SK-N-SH (cell line): ENCODE results near the gene ANKDD1A. TPM values are rescaled to one million over a fixed set of nuclear protein-coding genes. Genes with fewer than 3 reads are reported as not detected.

Experiments
- CTCF ChIA-PET: fragments of 300-600, 350-600 bp; formaldehyde crosslinking; extraction: SDS; loops from one replicate; lab custom pipeline; 2021; lab: Yijun Ruan, JAX
- POLR2A ChIA-PET: fragments of 350-600 bp; sonication (Branson Sonifier 250); formaldehyde crosslinking; extraction: SDS; loops from one replicate; lab custom pipeline; 2020; ENCODE audit warnings: antibody characterized with exemption, inconsistent platforms; lab: Yijun Ruan, JAX
- DNase-seq: peaks from one replicate; pipeline ENCODE4 v3.0.0; 2012
- H2AFZ ChIP-seq: fragments of 200-600 bp; sonication (generic); 2 replicates; pipeline ENCODE4 v1.8.1; 2016; ENCODE audit warnings: antibody characterized with exemption, mild to moderate bottlenecking, low read depth
- H3F3A ChIP-seq: fragments of 200-600 bp; sonication (generic); replicated peaks from 2 replicates; pipeline ENCODE3; 2016; ENCODE audit warnings: antibody characterized with exemption, mild to moderate bottlenecking; ENCODE audit not compliant: insufficient read depth
- H3K27ac ChIP-seq, 2 experiments: fragments of 200-500 bp in 1 of 2; fragments of 200-600 bp in 1 of 2; sonication (Bioruptor generic) in 1 of 2; sonication (generic), shearing (Covaris generic) in 1 of 2; 2 replicates each; pipeline versions ENCODE4 v1.5.1 to v1.6.1; 2014 to 2016; ENCODE audit warnings: low read depth in 2 of 2, inconsistent platforms in 1 of 2, low read length in 1 of 2, mild to moderate bottlenecking in 1 of 2, mixed read lengths in 1 of 2
- H3K27me3 ChIP-seq: fragments of 200-600 bp; sonication (generic), shearing (Covaris generic); 2 replicates; pipeline ENCODE4 v1.6.1; 2016; ENCODE audit warnings: mixed run types; ENCODE audit not compliant: insufficient read depth
- H3K36me3 ChIP-seq, 2 experiments: fragments of 200-500 bp in 1 of 2; fragments of 200-600 bp in 1 of 2; sonication (Bioruptor generic) in 1 of 2; sonication (generic) in 1 of 2; replicated peaks in 1 of 2; 2 replicates each; pipeline versions ENCODE3 to v1.5.1; 2014 to 2016; ENCODE audit warnings: low read length in 1 of 2, mild to moderate bottlenecking in 1 of 2; ENCODE audit not compliant: insufficient read depth in 2 of 2, control insufficient read depth in 1 of 2
- H3K4me1 ChIP-seq, 2 experiments: fragments of 200-500 bp in 1 of 2; fragments of 200-600 bp in 1 of 2; sonication (Bioruptor generic) in 1 of 2; sonication (generic), shearing (Covaris generic) in 1 of 2; 2 replicates each; pipeline versions ENCODE4 v1.5.1 to v1.6.1; 2014 to 2016; ENCODE audit warnings: low read depth in 1 of 2, low read length in 1 of 2, mixed run types in 1 of 2; ENCODE audit not compliant: insufficient read depth in 2 of 2, control insufficient read depth in 1 of 2
- H3K4me2 ChIP-seq: fragments of 200-600 bp; sonication (generic), shearing (Covaris generic); 2 replicates; pipeline ENCODE4 v1.6.1; 2017; ENCODE audit warnings: mixed run types
- H3K4me3 ChIP-seq, 2 experiments: fragments of 200-500 bp in 1 of 2; fragments of 200-600 bp in 1 of 2; sonication (Bioruptor generic) in 1 of 2; sonication (generic), shearing (Covaris generic) in 1 of 2; 2 replicates each; pipeline versions ENCODE4 v1.5.1 to v1.8.1; 2014 to 2016; ENCODE audit warnings: low read depth in 2 of 2, inconsistent platforms in 1 of 2, low read length in 1 of 2, mild to moderate bottlenecking in 1 of 2, mixed read lengths in 1 of 2, moderate library complexity in 1 of 2
- H3K79me2 ChIP-seq: fragments of 200-600 bp; sonication (generic); 2 replicates; pipeline ENCODE4 v1.8.1; 2017; ENCODE audit warnings: mild to moderate bottlenecking; ENCODE audit not compliant: insufficient read depth
- H3K9ac ChIP-seq: fragments of 200-600 bp; sonication (generic); 2 replicates; pipeline ENCODE4 v1.6.1; 2017; ENCODE audit warnings: mixed run types
- H3K9me2 ChIP-seq: fragments of 200-600 bp; sonication (generic); 2 replicates; pipeline ENCODE4 v1.6.1; 2017; ENCODE audit warnings: mixed run types
- H3K9me3 ChIP-seq: fragments of 200-600 bp; sonication (generic); 2 replicates; pipeline ENCODE4 v1.6.1; 2017; ENCODE audit warnings: mixed run types, mild to moderate bottlenecking, moderate library complexity
- H4K20me1 ChIP-seq: fragments of 200-600 bp; sonication (generic); 2 replicates; pipeline ENCODE4 v1.6.1; 2017; ENCODE audit warnings: mild to moderate bottlenecking, mixed run types; ENCODE audit not compliant: insufficient read depth
- CHD2 ChIP-seq: fragments of 150-350 bp; IDR thresholded peaks from 2 replicates; pipeline ENCODE4 v1.6.1; 2018; ENCODE audit warnings: low read length; ENCODE audit not compliant: partially characterized antibody
- ELF1 ChIP-seq: IDR thresholded peaks from 2 replicates; pipeline ENCODE4 v1.4.0; 2012
- EP300 ChIP-seq, 2 experiments: IDR thresholded peaks; 2 replicates each; pipeline versions ENCODE4 v1.4.0 to v1.6.1; 2012; ENCODE audit warnings: borderline replicate concordance in 1 of 2, low read depth in 1 of 2, low read length in 1 of 2
- FOSL2 ChIP-seq: IDR thresholded peaks from 2 replicates; pipeline ENCODE4 v1.4.0; 2012; ENCODE audit warnings: low read depth, mild to moderate bottlenecking, moderate library complexity, borderline replicate concordance
- FOXJ3 ChIP-seq: sonication (generic); formaldehyde crosslinking; IDR thresholded peaks from 2 replicates; pipeline ENCODE4 v1.5.1; 2020; ENCODE audit warnings: mild to moderate bottlenecking, missing genetic modification reagents
- FOXM1 ChIP-seq: IDR thresholded peaks from 2 replicates; pipeline ENCODE4 v1.4.0; 2012; ENCODE audit warnings: low read depth, mild to moderate bottlenecking
- GABPA ChIP-seq: IDR thresholded peaks from 2 replicates; pipeline ENCODE4 v1.4.0; 2012; ENCODE audit warnings: low read depth, mild to moderate bottlenecking
- GATA2 ChIP-seq: sonication (generic); formaldehyde crosslinking; IDR thresholded peaks from 2 replicates; pipeline ENCODE4 v1.5.0; 2020; ENCODE audit warnings: mild to moderate bottlenecking, missing genetic modification reagents
- JUND ChIP-seq: IDR thresholded peaks from 2 replicates; pipeline ENCODE4 v1.4.0; 2012
- MEF2A ChIP-seq: IDR thresholded peaks from 2 replicates; pipeline ENCODE4 v1.4.0; 2012; ENCODE audit warnings: low read depth, borderline replicate concordance
- NFIC ChIP-seq: IDR thresholded peaks from 2 replicates; pipeline ENCODE4 v1.4.0; 2012; ENCODE audit warnings: borderline replicate concordance
- NRF1 ChIP-seq: IDR thresholded peaks from 2 replicates; pipeline ENCODE4 v1.6.1; 2012; ENCODE audit warnings: low read depth, mild to moderate bottlenecking, low read length
- POLR2AphosphoS5 ChIP-seq: IDR thresholded peaks from 2 replicates; pipeline ENCODE4 v1.6.1; 2012; ENCODE audit warnings: low read depth, low read length
- RAD21 ChIP-seq: IDR thresholded peaks from 2 replicates; pipeline ENCODE4 v1.6.1; 2012; ENCODE audit warnings: mild to moderate bottlenecking, low read length
- RFX5 ChIP-seq: IDR thresholded peaks from 2 replicates; pipeline ENCODE4 v1.6.1; 2012; ENCODE audit warnings: mild to moderate bottlenecking, improper control_type of control experiment, low read length
- RXRA ChIP-seq: IDR thresholded peaks from 2 replicates; pipeline ENCODE4 v1.4.0; 2012; ENCODE audit warnings: low read depth, mild to moderate bottlenecking, borderline replicate concordance
- SIN3A ChIP-seq: IDR thresholded peaks from 2 replicates; pipeline ENCODE4 v1.6.1; 2012; ENCODE audit warnings: low read depth, mild to moderate bottlenecking, low read length, moderate library complexity, borderline replicate concordance
- SMC3 ChIP-seq: IDR thresholded peaks from 2 replicates; pipeline ENCODE4 v1.6.1; 2012; ENCODE audit warnings: low read depth, low read length, improper control_type of control experiment
- TCF12 ChIP-seq: IDR thresholded peaks from 2 replicates; pipeline ENCODE4 v1.4.0; 2012
- TEAD4 ChIP-seq: IDR thresholded peaks from 2 replicates; pipeline ENCODE4 v1.4.0; 2012; ENCODE audit warnings: mild to moderate bottlenecking, borderline replicate concordance; ENCODE audit not compliant: insufficient read depth
- WGBS: methylation state at CpG from one replicate; pipeline ENCODE4 v1.1.6; 2017; ENCODE audit warnings: low lambda C conversion rate; 5-methylcytosine and 5-hydroxymethylcytosine counted together
- polyA plus RNA-seq, 3 experiments: library from polyadenylated mRNA; depleted of rRNA; stranded (reverse); fragments of >200 nt; gene quantifications; 2 replicates each; pipeline ENCODE4 v1.2.3, GENCODE V29; 2012
- TF ChIP-seq, protein P1 (sequence below): IDR thresholded peaks from 2 replicates; pipeline ENCODE4 v1.4.0; 2012; ENCODE audit warnings: low read depth, borderline replicate concordance
- TF ChIP-seq, protein P2 (sequence below): fragments of 200-600 bp; sonication (generic); IDR thresholded peaks from 2 replicates; pipeline ENCODE4 v1.6.1; 2017; ENCODE audit warnings: antibody characterized with exemption, mild to moderate bottlenecking, moderate library complexity

ANKDD1A gene
- polyA plus RNA-seq, 1 of the 3 experiments (the other 2 are of a cell fraction) = 8.6 TPM

DNA sequence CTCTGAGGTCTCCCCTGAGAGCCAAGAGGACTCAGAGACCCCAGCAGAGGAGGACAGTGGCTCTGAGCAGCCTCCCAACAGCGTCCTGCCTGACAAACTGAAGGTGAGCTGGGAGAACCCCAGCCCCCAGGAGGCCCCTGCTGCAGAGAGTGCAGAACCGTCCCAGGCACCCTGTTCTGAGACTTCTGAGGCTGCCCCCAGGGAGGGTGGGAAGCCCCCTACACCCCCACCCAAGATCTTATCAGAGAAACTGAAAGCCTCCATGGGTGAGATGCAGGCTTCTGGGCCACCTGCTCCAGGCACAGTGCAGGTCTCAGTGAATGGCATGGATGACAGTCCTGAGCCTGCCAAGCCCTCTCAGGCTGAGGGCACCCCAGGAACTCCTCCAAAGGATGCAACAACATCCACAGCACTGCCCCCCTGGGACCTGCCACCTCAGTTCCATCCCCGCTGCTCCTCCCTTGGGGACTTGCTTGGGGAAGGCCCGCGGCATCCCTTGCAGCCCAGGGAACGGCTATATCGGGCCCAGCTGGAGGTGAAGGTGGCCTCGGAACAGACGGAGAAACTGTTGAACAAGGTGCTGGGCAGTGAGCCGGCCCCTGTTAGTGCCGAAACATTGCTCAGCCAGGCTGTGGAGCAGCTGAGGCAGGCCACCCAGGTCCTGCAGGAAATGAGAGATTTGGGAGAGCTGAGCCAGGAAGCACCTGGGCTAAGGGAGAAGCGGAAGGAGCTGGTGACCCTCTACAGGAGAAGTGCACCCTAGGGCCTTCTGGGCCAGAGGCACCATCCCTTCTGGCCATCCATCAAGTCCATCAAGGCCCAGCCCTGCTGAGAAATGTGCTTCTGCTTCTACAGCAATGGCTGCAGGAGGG lies 46.3 kb upstream of the ANKDD1A start:
- no peaks in the 10 kb centered on the region for H3K27me3 ChIP-seq
- no peak overlapping the region for H2AFZ ChIP-seq
- no peaks in the 10 kb centered on the region for H3F3A ChIP-seq
- no peak overlapping the region for H3K4me3 ChIP-seq
- no peak overlapping the region for H3K9ac ChIP-seq
- CTCF ChIA-PET = interaction anchor here (1.0 kb wide), 1 partner anchor 132 kb away, joined by 3 read pairs; no protein-coding TSS in a partner anchor
- no peak for DNase-seq
- no peaks in the 10 kb centered on the region for H4K20me1 ChIP-seq
- peaks cover 4 to 11% of the 10 kb centered on the region in 2 experiments; a peak in 3 of 4 replicates for H3K4me1 ChIP-seq
- no peaks in the 10 kb centered on the region for H3K79me2 ChIP-seq
- no peak overlapping the region for H3K4me2 ChIP-seq
- H3K9me3 ChIP-seq = no peaks in the 10 kb centered on the region
- no peak overlapping the region for H3K27ac ChIP-seq
- POLR2A ChIA-PET = no interaction called here
- H3K9me2 ChIP-seq = no peaks in the 10 kb centered on the region
- WGBS = 96% methylated on average over 11 of the region's 12 CpGs
- TF ChIP-seq GABPA (no peak), JUND (no peak), NRF1 (no peak), GATA2 (no peak), TCF12 (no peak), FOSL2 (no peak), FOXM1 (no peak), NFIC (no peak), MEF2A (no peak), CHD2 (no peak), TEAD4 (no peak), RAD21 (no peak), EP300 (IDR thresholded peaks at IDR 0.05; ENCODE audit: borderline replicate concordance in 1 of 2, low read depth in 1 of 2, low read length in 1 of 2) (no peak), ELF1 (no peak), RXRA (no peak), SMC3 (no peak), POLR2AphosphoS5 (no peak), RFX5 (no peak)
- TF ChIP-seq, protein P1, sequence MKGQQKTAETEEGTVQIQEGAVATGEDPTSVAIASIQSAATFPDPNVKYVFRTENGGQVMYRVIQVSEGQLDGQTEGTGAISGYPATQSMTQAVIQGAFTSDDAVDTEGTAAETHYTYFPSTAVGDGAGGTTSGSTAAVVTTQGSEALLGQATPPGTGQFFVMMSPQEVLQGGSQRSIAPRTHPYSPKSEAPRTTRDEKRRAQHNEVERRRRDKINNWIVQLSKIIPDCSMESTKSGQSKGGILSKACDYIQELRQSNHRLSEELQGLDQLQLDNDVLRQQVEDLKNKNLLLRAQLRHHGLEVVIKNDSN = no peak
- H3K36me3 ChIP-seq = peaks cover 0 to 15% of the 10 kb centered on the region in 2 experiments

DNA sequence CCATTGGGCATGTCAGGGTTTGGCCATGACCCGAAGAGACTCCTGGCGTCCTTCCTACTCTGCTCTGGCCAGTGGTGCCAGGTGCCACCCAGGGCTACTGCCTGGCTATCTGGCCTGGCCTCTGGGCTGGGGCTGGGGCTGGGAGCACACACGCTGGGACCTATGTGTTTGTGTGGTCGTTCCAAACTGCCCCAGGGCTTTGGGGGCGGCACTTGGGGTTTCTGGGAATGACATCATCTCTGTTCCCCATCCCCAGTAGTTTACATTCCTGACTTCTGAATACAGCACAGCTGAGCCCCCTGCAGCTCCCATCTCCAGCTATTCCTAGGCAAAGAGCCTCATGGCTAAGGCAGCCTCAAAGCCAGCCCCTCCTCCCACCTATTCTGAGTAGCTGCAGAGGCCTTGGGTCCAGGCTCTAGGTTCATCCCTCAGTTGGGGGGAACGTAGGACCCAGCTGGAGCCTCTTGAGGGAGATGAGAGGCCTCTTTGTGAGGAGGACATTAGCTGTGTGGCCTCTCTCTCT lies 45.6 kb upstream of the ANKDD1A start:
- no peak overlapping the region for H3K9ac ChIP-seq
- DNase-seq = no peak
- no peak overlapping the region for H3K4me2 ChIP-seq
- no peak overlapping the region for H3K4me3 ChIP-seq
- peaks cover 0 to 9% of the 10 kb centered on the region in 2 experiments for H3K36me3 ChIP-seq
- TF ChIP-seq RXRA (no peak), SMC3 (no peak), SIN3A (no peak), NRF1 (no peak), JUND (no peak), TEAD4 (no peak), EP300 (IDR thresholded peaks at IDR 0.05; ENCODE audit: borderline replicate concordance in 1 of 2, low read depth in 1 of 2, low read length in 1 of 2) (no peak), TCF12 (no peak), FOXM1 (no peak), FOXJ3 (CRISPR knock-in tag) (no peak)
- TF ChIP-seq, protein P2, sequence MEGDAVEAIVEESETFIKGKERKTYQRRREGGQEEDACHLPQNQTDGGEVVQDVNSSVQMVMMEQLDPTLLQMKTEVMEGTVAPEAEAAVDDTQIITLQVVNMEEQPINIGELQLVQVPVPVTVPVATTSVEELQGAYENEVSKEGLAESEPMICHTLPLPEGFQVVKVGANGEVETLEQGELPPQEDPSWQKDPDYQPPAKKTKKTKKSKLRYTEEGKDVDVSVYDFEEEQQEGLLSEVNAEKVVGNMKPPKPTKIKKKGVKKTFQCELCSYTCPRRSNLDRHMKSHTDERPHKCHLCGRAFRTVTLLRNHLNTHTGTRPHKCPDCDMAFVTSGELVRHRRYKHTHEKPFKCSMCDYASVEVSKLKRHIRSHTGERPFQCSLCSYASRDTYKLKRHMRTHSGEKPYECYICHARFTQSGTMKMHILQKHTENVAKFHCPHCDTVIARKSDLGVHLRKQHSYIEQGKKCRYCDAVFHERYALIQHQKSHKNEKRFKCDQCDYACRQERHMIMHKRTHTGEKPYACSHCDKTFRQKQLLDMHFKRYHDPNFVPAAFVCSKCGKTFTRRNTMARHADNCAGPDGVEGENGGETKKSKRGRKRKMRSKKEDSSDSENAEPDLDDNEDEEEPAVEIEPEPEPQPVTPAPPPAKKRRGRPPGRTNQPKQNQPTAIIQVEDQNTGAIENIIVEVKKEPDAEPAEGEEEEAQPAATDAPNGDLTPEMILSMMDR = no peak
- no peaks in the 10 kb centered on the region for H3K79me2 ChIP-seq
- 50% methylated on average over 3 of the region's 6 CpGs for WGBS
- peaks cover 4 to 11% of the 10 kb centered on the region in 2 experiments; a peak in 3 of 4 replicates for H3K4me1 ChIP-seq
- no peaks in the 10 kb centered on the region for H3F3A ChIP-seq
- no peaks in the 10 kb centered on the region for H4K20me1 ChIP-seq
- no peaks in the 10 kb centered on the region for H3K9me2 ChIP-seq
- H3K27me3 ChIP-seq = no peaks in the 10 kb centered on the region
- POLR2A ChIA-PET = no interaction called here
- H2AFZ ChIP-seq = no peak overlapping the region
- CTCF ChIA-PET = interaction anchor here (1.0 kb wide), 1 partner anchor 133 kb away, joined by 3 read pairs; no protein-coding TSS in a partner anchor
- no peak overlapping the region for H3K27ac ChIP-seq
- no peaks in the 10 kb centered on the region for H3K9me3 ChIP-seq
